Caco-2 (cell line): ENCODE results near the gene PLPP3. TPM values are rescaled to one million over a fixed set of nuclear protein-coding genes. Genes with fewer than 3 reads are reported as not detected.

Source experiments
- BruUV-seq: library from RNA; stranded (reverse); fragments of 400-500 nt; replicated peaks from 2 replicates; lab custom pipeline; 2021; lab: Mats Ljungman, UMichigan
- CTCF ChIA-PET: fragments of 300-600 bp; sonication (Branson Sonifier 250); formaldehyde crosslinking; loops from one replicate; lab custom pipeline; 2022; ENCODE audit warnings: antibody characterized with exemption; lab: Charles Lee
- POLR2A ChIA-PET: fragments of 300-600 bp; sonication (Branson Sonifier 250); formaldehyde crosslinking; loops from one replicate; lab custom pipeline; 2022; ENCODE audit warnings: antibody characterized with exemption; lab: Charles Lee
- DNase-seq, 2 experiments: peaks; one replicate each; pipeline versions ENCODE4 v3.0.0 to v3.0.0-alpha.2; 2020 to 2022
- H3K27me3 ChIP-seq: replicated peaks from 2 replicates; pipeline ENCODE4 v1.6.0; 2011; ENCODE audit warnings: low read length; ENCODE audit not compliant: control insufficient read depth, insufficient read depth
- H3K36me3 ChIP-seq: 2 replicates; pipeline ENCODE4 v1.5.1; 2011; ENCODE audit warnings: low read length; ENCODE audit not compliant: control insufficient read depth, insufficient read depth
- H3K4me1 ChIP-seq: fragments of 250-450 bp; sonication (Bioruptor Pico); 2 replicates; pipeline ENCODE4 v1.5.1; 2020; ENCODE audit warnings: mild to moderate bottlenecking
- H3K4me3 ChIP-seq: 2 replicates; pipeline ENCODE4 v1.5.1; 2011; ENCODE audit warnings: low read depth, mild to moderate bottlenecking, control low read depth, low read length
- H3K9me3 ChIP-seq: fragments of 250-450 bp; sonication (Bioruptor Pico); 2 replicates; pipeline ENCODE4 v1.5.1; 2020; ENCODE audit warnings: mild to moderate bottlenecking, moderate library complexity
- H3K27ac Mint-ChIP-seq: one replicate; pipeline ENCODE4 v1.8.0; 2022; ENCODE audit warnings: mixed read lengths; ENCODE audit not compliant: unreplicated experiment
- H3K27me3 Mint-ChIP-seq: one replicate; pipeline ENCODE4 v1.8.0; 2022; ENCODE audit warnings: mixed read lengths; ENCODE audit not compliant: insufficient read depth, unreplicated experiment
- H3K36me3 Mint-ChIP-seq: one replicate; pipeline ENCODE4 v1.8.0; 2022; ENCODE audit warnings: mild to moderate bottlenecking, mixed read lengths; ENCODE audit not compliant: insufficient read depth, unreplicated experiment
- H3K4me1 Mint-ChIP-seq: one replicate; pipeline ENCODE4 v1.8.0; 2022; ENCODE audit warnings: low read depth, mixed read lengths; ENCODE audit not compliant: unreplicated experiment
- H3K4me3 Mint-ChIP-seq: one replicate; pipeline ENCODE4 v1.8.0; 2022; ENCODE audit warnings: mild to moderate bottlenecking, moderate library complexity, mixed read lengths; ENCODE audit not compliant: unreplicated experiment
- H3K9me3 Mint-ChIP-seq: one replicate; pipeline ENCODE4 v1.8.0; 2022; ENCODE audit warnings: mixed read lengths; ENCODE audit not compliant: unreplicated experiment
- intact Hi-C: fragments of 100-400 bp; cut with micrococcal nuclease; formaldehyde crosslinking; loops from one replicate; pipeline ENCODE4 v1.10.0; 2022; ENCODE audit not compliant: unreplicated experiment
- total RNA-seq: library from RNA; stranded (reverse); gene quantifications from 2 replicates; pipeline ENCODE4 v1.2.3, GENCODE V29; 2022
- TF ChIP-seq, protein P1 (sequence below), 2 experiments: fragments of 200-600 bp in 1 of 2; IDR thresholded peaks; 1 replicate in 1 of 2; 2 replicates in 1 of 2; pipeline versions ENCODE4 v1.5.1 to v1.8.0; 2011 to 2022; ENCODE audit warnings: antibody characterized with exemption in 1 of 2, control low read depth in 1 of 2, inconsistent platforms in 1 of 2, low read depth in 1 of 2, low read length in 1 of 2, mild to moderate bottlenecking in 1 of 2, moderate library complexity in 1 of 2; ENCODE audit not compliant: insufficient read depth in 1 of 2, severe bottlenecking in 1 of 2, unreplicated experiment in 1 of 2

The PLPP3 gene
- total RNA-seq, 1 experiment from 2014 or later: 41.0 TPM

DNA sequence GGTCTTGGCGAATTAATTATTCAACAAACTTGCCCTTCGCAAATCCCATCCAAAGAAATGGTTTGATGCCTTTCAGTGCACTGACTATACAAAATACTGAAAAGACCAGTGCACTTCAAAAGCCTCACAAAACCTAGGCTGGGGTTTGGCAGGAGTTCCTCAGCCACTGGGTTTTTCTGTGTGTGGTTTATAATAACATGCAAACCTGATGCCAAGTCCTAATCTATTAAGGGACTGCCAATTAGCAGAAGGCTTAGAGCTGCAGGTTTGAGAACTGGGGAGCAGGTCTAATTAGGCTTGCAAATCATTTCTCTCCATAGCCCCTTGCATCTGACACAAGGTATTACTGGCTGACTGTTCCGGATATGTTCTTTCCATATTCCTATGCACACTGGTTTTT is 27.7 kb downstream of the PLPP3 start:
- Mint-ChIP-seq H3K4me3 (no peak overlapping the region), H3K27me3 (no peaks in the 10 kb centered on the region), H3K27ac (no peak overlapping the region), H3K9me3 (no peaks in the 10 kb centered on the region), H3K4me1 (peaks cover 11% of the 10 kb centered on the region), H3K36me3 (peaks cover 25% of the 10 kb centered on the region)
- H3K9me3 ChIP-seq: no peaks in the 10 kb centered on the region
- no peak overlapping the region for H3K4me3 ChIP-seq
- H3K36me3 ChIP-seq: no peaks in the 10 kb centered on the region
- no peaks in the 10 kb centered on the region for H3K27me3 ChIP-seq
- TF ChIP-seq, protein P1, sequence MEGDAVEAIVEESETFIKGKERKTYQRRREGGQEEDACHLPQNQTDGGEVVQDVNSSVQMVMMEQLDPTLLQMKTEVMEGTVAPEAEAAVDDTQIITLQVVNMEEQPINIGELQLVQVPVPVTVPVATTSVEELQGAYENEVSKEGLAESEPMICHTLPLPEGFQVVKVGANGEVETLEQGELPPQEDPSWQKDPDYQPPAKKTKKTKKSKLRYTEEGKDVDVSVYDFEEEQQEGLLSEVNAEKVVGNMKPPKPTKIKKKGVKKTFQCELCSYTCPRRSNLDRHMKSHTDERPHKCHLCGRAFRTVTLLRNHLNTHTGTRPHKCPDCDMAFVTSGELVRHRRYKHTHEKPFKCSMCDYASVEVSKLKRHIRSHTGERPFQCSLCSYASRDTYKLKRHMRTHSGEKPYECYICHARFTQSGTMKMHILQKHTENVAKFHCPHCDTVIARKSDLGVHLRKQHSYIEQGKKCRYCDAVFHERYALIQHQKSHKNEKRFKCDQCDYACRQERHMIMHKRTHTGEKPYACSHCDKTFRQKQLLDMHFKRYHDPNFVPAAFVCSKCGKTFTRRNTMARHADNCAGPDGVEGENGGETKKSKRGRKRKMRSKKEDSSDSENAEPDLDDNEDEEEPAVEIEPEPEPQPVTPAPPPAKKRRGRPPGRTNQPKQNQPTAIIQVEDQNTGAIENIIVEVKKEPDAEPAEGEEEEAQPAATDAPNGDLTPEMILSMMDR (IDR thresholded peaks at IDR 0.05; ENCODE audit: insufficient read depth in 1 of 2, low read depth in 1 of 2, low read length in 1 of 2, severe bottlenecking in 1 of 2, unreplicated experiment in 1 of 2): no peak
- intact Hi-C loops: no loop called here
- ChIA-PET POLR2A (no interaction called here), CTCF (no interaction called here)
- no peak for DNase-seq
- H3K4me1 ChIP-seq: peaks cover 18% of the 10 kb centered on the region
- BruUV-seq: no TSS peak

DNA sequence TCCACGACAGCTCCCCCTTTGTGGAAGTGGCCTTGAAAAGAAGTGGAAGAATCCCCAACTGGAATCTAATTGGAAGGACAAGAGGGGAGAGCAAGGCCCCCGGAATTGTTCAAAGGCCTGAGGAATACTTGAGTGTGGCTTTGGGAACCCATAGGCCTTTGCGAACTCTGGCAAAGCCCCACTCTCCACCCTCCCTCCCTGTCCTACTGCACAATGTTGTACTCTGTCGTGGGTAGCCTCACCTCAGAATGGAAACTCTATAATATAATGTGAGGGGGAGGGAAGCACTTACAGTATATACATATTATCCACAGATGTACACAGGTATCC is 28.5 kb downstream of the PLPP3 start:
- Mint-ChIP-seq H3K4me3 (no peak overlapping the region), H3K4me1 (peaks cover 7% of the 10 kb centered on the region), H3K36me3 (peaks cover 21% of the 10 kb centered on the region), H3K27me3 (no peaks in the 10 kb centered on the region), H3K27ac (no peak overlapping the region), H3K9me3 (no peaks in the 10 kb centered on the region)
- no peak for DNase-seq
- ChIA-PET POLR2A (no interaction called here), CTCF (no interaction called here)
- Histone ChIP-seq H3K27me3 (no peaks in the 10 kb centered on the region), H3K4me1 (peaks cover 18% of the 10 kb centered on the region), H3K9me3 (no peaks in the 10 kb centered on the region), H3K36me3 (no peaks in the 10 kb centered on the region), H3K4me3 (no peak overlapping the region)
- no TSS peak for BruUV-seq
- intact Hi-C loops: no loop called here
- TF ChIP-seq, protein P1 (IDR thresholded peaks at IDR 0.05; ENCODE audit: insufficient read depth in 1 of 2, low read depth in 1 of 2, low read length in 1 of 2, severe bottlenecking in 1 of 2, unreplicated experiment in 1 of 2): no peak

DNA sequence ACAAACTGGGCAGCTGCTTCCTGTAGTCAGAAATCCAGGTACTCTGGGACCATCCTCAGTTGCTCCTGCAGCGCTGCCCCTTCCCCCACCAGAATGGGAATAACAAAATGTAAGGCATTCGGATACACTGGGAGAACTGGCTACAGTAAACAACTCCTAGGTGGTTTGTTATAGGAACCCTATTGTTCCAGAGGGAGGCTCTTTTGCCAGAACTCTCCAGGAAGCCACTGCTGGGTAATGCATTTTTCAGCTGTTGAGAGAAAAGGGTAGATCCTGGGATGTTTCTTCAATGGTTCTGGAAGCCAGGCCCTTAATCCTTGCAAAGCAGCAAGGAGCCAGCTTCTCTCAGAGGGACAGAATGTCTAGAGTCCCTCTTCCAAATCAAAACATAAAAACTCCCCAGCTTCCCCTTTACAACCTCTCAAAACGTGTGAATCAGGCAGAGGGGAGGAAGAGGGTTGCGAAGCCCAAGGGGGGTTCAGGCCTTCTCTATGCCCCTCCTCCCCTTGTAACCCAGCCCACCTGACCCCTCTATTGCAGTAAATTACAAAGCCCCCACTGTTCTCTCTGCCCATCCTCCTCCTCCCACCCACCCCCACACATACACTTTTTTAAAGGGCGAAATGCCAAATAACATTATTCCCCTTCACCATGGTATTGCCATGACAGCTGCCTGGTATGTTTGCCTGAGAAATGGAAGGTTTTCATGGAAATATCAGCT is 29.1 kb downstream of the PLPP3 start:
- no peaks in the 10 kb centered on the region for H3K36me3 ChIP-seq
- Mint-ChIP-seq H3K27ac (no peak overlapping the region), H3K4me3 (no peak overlapping the region), H3K27me3 (no peaks in the 10 kb centered on the region), H3K36me3 (peaks cover 24% of the 10 kb centered on the region), H3K9me3 (no peaks in the 10 kb centered on the region), H3K4me1 (peaks cover 7% of the 10 kb centered on the region)
- TF ChIP-seq, protein P1 (IDR thresholded peaks at IDR 0.05; ENCODE audit: insufficient read depth in 1 of 2, low read depth in 1 of 2, low read length in 1 of 2, severe bottlenecking in 1 of 2, unreplicated experiment in 1 of 2): no peak
- intact Hi-C loops: no loop called here
- no TSS peak for BruUV-seq
- no peak overlapping the region for H3K4me3 ChIP-seq
- peaks cover 15% of the 10 kb centered on the region for H3K4me1 ChIP-seq
- H3K27me3 ChIP-seq: no peaks in the 10 kb centered on the region
- ChIA-PET CTCF (no interaction called here), POLR2A (no interaction called here)
- H3K9me3 ChIP-seq: no peaks in the 10 kb centered on the region
- no peak for DNase-seq
